Neural progenitor cell (in vitro differentiated cells): Measurements from ENCODE around the gene SCAMP1. TPM values are rescaled to one million over a fixed set of nuclear protein-coding genes. Genes with fewer than 3 reads are reported as not detected.

Source experiments
- DNase-seq: peaks from one replicate; pipeline ENCODE4 v3.0.0-alpha.2; 2016; ENCODE audit warnings: low spot score
- H2AFZ ChIP-seq: fragments of 200-600 bp; sonication (generic); replicated peaks from 2 replicates; pipeline ENCODE4 v1.6.1; 2016; ENCODE audit warnings: antibody characterized with exemption
- H3F3A ChIP-seq: fragments of 200-600 bp; sonication (generic); 2 replicates; pipeline ENCODE4 v1.6.1; 2016; ENCODE audit warnings: antibody characterized with exemption, low read depth
- H3K27ac ChIP-seq: fragments of 200-600 bp; sonication (generic); 2 replicates; pipeline ENCODE4 v1.5.1; 2016; ENCODE audit warnings: mild to moderate bottlenecking
- H3K27me3 ChIP-seq: fragments of 200-600 bp; sonication (generic); 2 replicates; pipeline ENCODE4 v1.6.1; 2016; ENCODE audit warnings: mild to moderate bottlenecking, moderate library complexity
- H3K36me3 ChIP-seq: fragments of 200-600 bp; sonication (generic); 2 replicates; pipeline ENCODE4 v1.5.1; 2016
- H3K4me1 ChIP-seq: fragments of 200-600 bp; sonication (generic); 2 replicates; pipeline ENCODE4 v1.6.1; 2016; ENCODE audit warnings: mixed run types
- H3K4me2 ChIP-seq: fragments of 200-600 bp; sonication (generic); 2 replicates; pipeline ENCODE4 v1.6.1; 2016
- H3K4me3 ChIP-seq: fragments of 200-600 bp; sonication (generic); 2 replicates; pipeline ENCODE4 v1.5.1; 2016
- H3K79me2 ChIP-seq: fragments of 200-600 bp; sonication (generic); 2 replicates; pipeline ENCODE4 v1.6.1; 2016; ENCODE audit warnings: low read depth
- H3K9ac ChIP-seq: fragments of 200-600 bp; sonication (generic); 2 replicates; pipeline ENCODE4 v1.6.1; 2016
- H3K9me3 ChIP-seq: fragments of 200-600 bp; sonication (generic); 2 replicates; pipeline ENCODE4 v1.5.1; 2016; ENCODE audit warnings: low read depth
- H4K20me1 ChIP-seq: fragments of 200-600 bp; sonication (generic); 2 replicates; pipeline ENCODE4 v1.6.1; 2016; ENCODE audit warnings: low read depth
- H3K27ac Mint-ChIP-seq: 3 replicates; pipeline ENCODE4 v1.8.0; 2021; ENCODE audit warnings: mixed read lengths
- H3K27me3 Mint-ChIP-seq: 2 replicates; pipeline ENCODE4 v1.8.0; 2022; ENCODE audit warnings: low read depth, mild to moderate bottlenecking, inconsistent platforms, moderate library complexity, mixed read lengths; ENCODE audit not compliant: insufficient read depth
- H3K36me3 Mint-ChIP-seq: 3 replicates; pipeline ENCODE4 v1.8.0; 2021; ENCODE audit warnings: mixed read lengths
- H3K4me1 Mint-ChIP-seq: 3 replicates; pipeline ENCODE4 v1.8.0; 2021; ENCODE audit warnings: mixed read lengths
- H3K4me3 Mint-ChIP-seq: 3 replicates; pipeline ENCODE4 v1.8.0; 2021; ENCODE audit warnings: mild to moderate bottlenecking, moderate library complexity, mixed read lengths
- H3K9me3 Mint-ChIP-seq: 3 replicates; pipeline ENCODE4 v1.8.0; 2020; ENCODE audit warnings: mixed read lengths
- EZH2 ChIP-seq: fragments of 200-600 bp; sonication (generic); IDR thresholded peaks from 2 replicates; pipeline ENCODE4 v1.6.1; 2017; ENCODE audit warnings: antibody characterized with exemption, mild to moderate bottlenecking, moderate library complexity
- EZH2phosphoT487 ChIP-seq: fragments of 200-600 bp; sonication (generic); IDR thresholded peaks from 2 replicates; pipeline ENCODE4 v1.6.1; 2017; ENCODE audit warnings: antibody characterized with exemption
- total RNA-seq: library from RNA; depleted of rRNA; stranded (reverse); fragments of >200 nt; gene quantifications from 2 replicates; pipeline ENCODE4 v1.2.3, GENCODE V29; 2015; ENCODE audit warnings: low replicate concordance
- TF ChIP-seq, protein P1 (sequence below): fragments of 200-600 bp; sonication (generic); IDR thresholded peaks from 2 replicates; pipeline ENCODE4 v1.5.1; 2017; ENCODE audit warnings: antibody characterized with exemption, mild to moderate bottlenecking

The SCAMP1 gene
- total RNA-seq, 1 donor from 2014 or later, result 110 TPM

DNA sequence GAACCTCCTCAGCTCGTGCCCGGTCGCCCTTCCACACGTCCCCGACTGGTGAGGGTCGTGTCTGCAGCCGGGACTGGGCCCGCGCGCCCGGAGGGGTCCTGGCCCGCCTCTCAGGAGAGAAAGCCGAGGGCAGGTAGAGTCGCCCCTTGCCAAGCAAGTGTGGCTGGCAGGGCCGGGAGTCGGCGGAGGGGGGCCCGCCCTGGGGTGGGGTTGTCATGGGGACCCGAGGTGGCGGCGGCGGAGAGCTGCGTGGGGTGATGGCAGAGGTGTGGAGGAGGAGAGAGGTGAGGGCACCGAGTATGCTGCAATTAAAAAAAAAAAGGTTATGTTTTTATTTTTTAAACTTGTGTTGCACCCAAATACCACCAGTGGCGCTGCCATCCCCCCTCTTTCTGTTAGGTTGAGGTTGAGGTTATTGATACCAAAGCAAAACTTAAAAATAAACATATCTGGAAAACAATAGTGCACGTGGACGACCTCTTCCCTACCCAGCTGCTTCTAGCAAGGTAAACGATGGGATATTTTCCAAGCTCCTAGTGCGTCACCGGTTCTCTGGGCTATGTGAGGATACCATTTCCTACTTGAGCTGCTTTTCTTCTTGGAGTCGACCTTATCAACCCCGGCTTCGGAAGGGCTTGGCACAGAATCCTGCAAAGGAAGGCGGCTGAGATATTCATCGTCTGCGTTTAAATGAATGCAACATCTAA is 660 bp downstream of the SCAMP1 start:
- H3K27me3 Mint-ChIP-seq, result peaks cover 4% of the 10 kb centered on the region
- Histone ChIP-seq H3K4me2 (peak overlapping the region; percentile 89), H3K79me2 (peaks cover 60% of the 10 kb centered on the region), H2AFZ (peak overlapping the region; percentile 99), H3K9me3 (no peaks in the 10 kb centered on the region), H3K27ac (peak overlapping the region; percentile 42), H3K4me1 (peaks cover 12% of the 10 kb centered on the region), H4K20me1 (no peaks in the 10 kb centered on the region), H3K36me3 (no peaks in the 10 kb centered on the region), H3K9ac (peak overlapping the region; percentile 24), H3K27me3 (no peaks in the 10 kb centered on the region), H3F3A (peaks cover 15% of the 10 kb centered on the region), H3K4me3 (peak overlapping the region; percentile 87)
- DNase-seq, result peak; percentile 50
- no peaks in the 10 kb centered on the region for H3K9me3 Mint-ChIP-seq
- no peak for TF ChIP-seq EZH2
- TF ChIP-seq, protein P1, sequence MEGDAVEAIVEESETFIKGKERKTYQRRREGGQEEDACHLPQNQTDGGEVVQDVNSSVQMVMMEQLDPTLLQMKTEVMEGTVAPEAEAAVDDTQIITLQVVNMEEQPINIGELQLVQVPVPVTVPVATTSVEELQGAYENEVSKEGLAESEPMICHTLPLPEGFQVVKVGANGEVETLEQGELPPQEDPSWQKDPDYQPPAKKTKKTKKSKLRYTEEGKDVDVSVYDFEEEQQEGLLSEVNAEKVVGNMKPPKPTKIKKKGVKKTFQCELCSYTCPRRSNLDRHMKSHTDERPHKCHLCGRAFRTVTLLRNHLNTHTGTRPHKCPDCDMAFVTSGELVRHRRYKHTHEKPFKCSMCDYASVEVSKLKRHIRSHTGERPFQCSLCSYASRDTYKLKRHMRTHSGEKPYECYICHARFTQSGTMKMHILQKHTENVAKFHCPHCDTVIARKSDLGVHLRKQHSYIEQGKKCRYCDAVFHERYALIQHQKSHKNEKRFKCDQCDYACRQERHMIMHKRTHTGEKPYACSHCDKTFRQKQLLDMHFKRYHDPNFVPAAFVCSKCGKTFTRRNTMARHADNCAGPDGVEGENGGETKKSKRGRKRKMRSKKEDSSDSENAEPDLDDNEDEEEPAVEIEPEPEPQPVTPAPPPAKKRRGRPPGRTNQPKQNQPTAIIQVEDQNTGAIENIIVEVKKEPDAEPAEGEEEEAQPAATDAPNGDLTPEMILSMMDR, result peak; percentile 16
- peak overlapping the region; percentile 70 for H3K27ac Mint-ChIP-seq
- peaks cover 8% of the 10 kb centered on the region for H3K36me3 Mint-ChIP-seq
- H3K4me3 Mint-ChIP-seq, result peak overlapping the region; percentile 98
- peaks cover 32% of the 10 kb centered on the region for H3K4me1 Mint-ChIP-seq

DNA sequence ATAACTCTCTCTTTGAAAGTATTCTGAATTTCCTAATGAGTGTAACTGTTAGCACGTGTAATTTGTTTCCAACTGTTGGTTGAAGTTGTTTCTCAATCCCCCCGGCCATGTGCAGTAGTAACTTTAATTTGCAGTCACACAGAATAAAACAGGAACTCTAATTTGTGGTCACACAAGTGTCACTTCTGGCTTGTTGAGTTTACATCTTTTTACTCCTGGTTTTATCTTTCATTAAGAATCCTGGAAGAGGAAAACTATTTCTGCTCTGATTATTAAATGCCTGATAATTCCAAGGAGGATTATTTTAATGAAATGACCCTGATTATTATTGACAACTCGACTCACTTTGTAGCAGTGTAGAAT is 1.2 kb downstream of the SCAMP1 start:
- H3F3A ChIP-seq, result peaks cover 12% of the 10 kb centered on the region
- H3K4me1 ChIP-seq, result peaks cover 12% of the 10 kb centered on the region
- H2AFZ ChIP-seq, result no peak overlapping the region
- peaks cover 12% of the 10 kb centered on the region for H3K36me3 Mint-ChIP-seq
- no peaks in the 10 kb centered on the region for H3K9me3 Mint-ChIP-seq
- no peak for DNase-seq
- peaks cover 66% of the 10 kb centered on the region for H3K79me2 ChIP-seq
- H3K36me3 ChIP-seq, result no peaks in the 10 kb centered on the region
- H4K20me1 ChIP-seq, result no peaks in the 10 kb centered on the region
- H3K4me1 Mint-ChIP-seq, result peaks cover 32% of the 10 kb centered on the region
- H3K27ac Mint-ChIP-seq, result peak overlapping the region; percentile 70
- peak overlapping the region; percentile 87 for H3K4me3 ChIP-seq
- peaks cover 6% of the 10 kb centered on the region for H3K27me3 Mint-ChIP-seq
- H3K9me3 ChIP-seq, result no peaks in the 10 kb centered on the region
- H3K27me3 ChIP-seq, result no peaks in the 10 kb centered on the region
- H3K4me3 Mint-ChIP-seq, result peak overlapping the region; percentile 98
- no peak overlapping the region for H3K27ac ChIP-seq
- TF ChIP-seq EZH2phosphoT487, result no peak
- H3K9ac ChIP-seq, result no peak overlapping the region
- peak overlapping the region; percentile 89 for H3K4me2 ChIP-seq

DNA sequence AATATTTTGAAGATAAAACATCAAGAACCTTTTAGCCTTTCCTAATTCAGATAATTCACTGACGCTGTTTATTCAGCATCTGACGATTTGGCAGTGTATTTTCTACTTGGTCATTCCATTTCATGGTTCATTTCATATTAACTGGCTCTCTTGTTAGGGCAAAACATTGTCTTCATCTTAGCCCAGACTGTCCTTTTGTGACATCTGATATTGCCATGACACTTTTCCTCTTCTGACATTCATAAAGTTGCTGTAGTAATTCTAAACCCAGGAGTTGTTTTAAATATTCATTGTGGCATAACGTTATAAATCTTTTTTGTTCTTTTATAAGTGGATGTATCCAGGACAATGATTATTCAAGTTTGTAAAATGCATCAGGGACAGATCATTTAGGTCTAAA is 1.8 kb downstream of the SCAMP1 start:
- H3K4me3 ChIP-seq, result peak overlapping the region; percentile 87
- Mint-ChIP-seq H3K9me3 (no peaks in the 10 kb centered on the region), H3K4me3 (peak overlapping the region; percentile 98), H3K27me3 (peaks cover 6% of the 10 kb centered on the region), H3K27ac (no peak overlapping the region), H3K36me3 (peaks cover 11% of the 10 kb centered on the region), H3K4me1 (peaks cover 32% of the 10 kb centered on the region)
- no peaks in the 10 kb centered on the region for H3K36me3 ChIP-seq
- H3K9me3 ChIP-seq, result no peaks in the 10 kb centered on the region
- no peaks in the 10 kb centered on the region for H3K27me3 ChIP-seq
- H3K79me2 ChIP-seq, result peaks cover 72% of the 10 kb centered on the region
- no peak overlapping the region for H3K9ac ChIP-seq
- H3K4me1 ChIP-seq, result peaks cover 12% of the 10 kb centered on the region
- H4K20me1 ChIP-seq, result no peaks in the 10 kb centered on the region
- H3K4me2 ChIP-seq, result peak overlapping the region; percentile 89
- DNase-seq, result no peak
- TF ChIP-seq EZH2phosphoT487, result no peak
- peaks cover 12% of the 10 kb centered on the region for H3F3A ChIP-seq
- H3K27ac ChIP-seq, result no peak overlapping the region
- H2AFZ ChIP-seq, result no peak overlapping the region

DNA sequence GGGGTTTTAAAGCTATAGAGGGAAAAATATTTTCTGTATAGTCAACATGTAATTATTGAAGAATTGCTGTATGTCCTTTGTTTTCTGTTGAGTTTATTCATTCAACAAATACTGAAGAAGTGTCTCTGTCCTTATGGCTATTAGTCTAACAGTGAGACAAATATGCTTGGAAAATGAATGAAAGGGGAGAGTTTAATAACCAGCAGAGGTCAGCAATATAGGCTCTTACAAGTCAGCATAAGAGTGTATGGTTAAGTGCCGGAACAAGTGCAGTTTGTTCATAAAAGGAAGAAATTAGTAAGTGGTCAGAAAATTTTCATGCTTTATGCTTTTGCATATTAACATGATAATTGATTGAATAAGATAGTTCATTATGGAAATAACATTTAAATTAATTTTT is 3.6 kb downstream of the SCAMP1 start:
- peaks cover 87% of the 10 kb centered on the region for H3K79me2 ChIP-seq
- Mint-ChIP-seq H3K9me3 (no peaks in the 10 kb centered on the region), H3K27ac (no peak overlapping the region), H3K4me3 (no peak overlapping the region), H3K27me3 (peaks cover 6% of the 10 kb centered on the region), H3K36me3 (peaks cover 11% of the 10 kb centered on the region), H3K4me1 (peaks cover 26% of the 10 kb centered on the region)
- peaks cover 6% of the 10 kb centered on the region for H4K20me1 ChIP-seq
- no peak overlapping the region for H3K4me2 ChIP-seq
- peaks cover 12% of the 10 kb centered on the region for H3K4me1 ChIP-seq
- H3K9me3 ChIP-seq, result no peaks in the 10 kb centered on the region
- H3K4me3 ChIP-seq, result no peak overlapping the region
- H3K27ac ChIP-seq, result no peak overlapping the region
- no peak overlapping the region for H3K9ac ChIP-seq
- no peak for DNase-seq
- H3F3A ChIP-seq, result peaks cover 11% of the 10 kb centered on the region
- H3K36me3 ChIP-seq, result no peaks in the 10 kb centered on the region
- H3K27me3 ChIP-seq, result no peaks in the 10 kb centered on the region
- no peak for TF ChIP-seq EZH2phosphoT487
- TF ChIP-seq, protein P1, result no peak
- no peak for TF ChIP-seq EZH2
- no peak overlapping the region for H2AFZ ChIP-seq
